HG02981 (cell line): Measurements from ENCODE around the gene CDYL.

Experiments used
- ATAC-seq: cut with Tn5 transposase; IDR thresholded peaks from one replicate; pipeline ENCODE4 v1.9.1; 2021; ENCODE audit warnings: mild to moderate bottlenecking, moderate library complexity; ENCODE audit not compliant: unreplicated experiment

Gene CDYL

GRCh38 chr6:4957521-4958231, 181.5 kb downstream of the CDYL start:
- ATAC-seq, result no peak

- no peak for ATAC-seq
Measured at GRCh38 chr6:4958624-4959023, 182.4 kb downstream of the CDYL start.

- ATAC-seq, result no peak
Measured at GRCh38 chr6:4961322-4962168, 185.3 kb downstream of the CDYL start.

GRCh38 chr6:4962905-4963304, 186.7 kb downstream of the CDYL start:
- ATAC-seq, result no peak

- no peak for ATAC-seq
Measured at GRCh38 chr6:4964675-4965561, 188.7 kb downstream of the CDYL start.

GRCh38 chr6:4965562-4966389, 189.6 kb downstream of the CDYL start:
- no peak for ATAC-seq

GRCh38 chr6:4967301-4968030, 191.3 kb downstream of the CDYL start:
- ATAC-seq, result no peak

GRCh38 chr6:4969609-4970285, 193.5 kb downstream of the CDYL start:
- no peak for ATAC-seq

GRCh38 chr6:4970739-4971395, 194.7 kb downstream of the CDYL start:
- ATAC-seq, result no peak

- no peak for ATAC-seq
Measured at GRCh38 chr6:4971851-4972250, 195.6 kb downstream of the CDYL start.

- no peak for ATAC-seq
Measured at GRCh38 chr6:4972438-4972837, 196.2 kb downstream of the CDYL start.

- ATAC-seq, result no peak
Measured at GRCh38 chr6:4973415-4973814, 197.2 kb downstream of the CDYL start.

GRCh38 chr6:4973982-4974745, 198.0 kb downstream of the CDYL start:
- no peak for ATAC-seq

- ATAC-seq, result no peak
Measured at GRCh38 chr6:4974962-4975361, 198.8 kb downstream of the CDYL start.

GRCh38 chr6:4975506-4975905, 199.3 kb downstream of the CDYL start:
- no peak for ATAC-seq

- ATAC-seq, result no peak
Measured at GRCh38 chr6:4977468-4977867, 201.3 kb downstream of the CDYL start.

- no peak for ATAC-seq
Measured at GRCh38 chr6:4979426-4979825, 203.2 kb downstream of the CDYL start.

- no peak for ATAC-seq
Measured at GRCh38 chr6:4981761-4982160, 205.6 kb downstream of the CDYL start.
